SK-N-SH (cell line): Measurements from ENCODE around the gene MME. TPM values are rescaled to one million over a fixed set of nuclear protein-coding genes. Genes with fewer than 3 reads are reported as not detected.

Source experiments
- CTCF ChIA-PET: fragments of 300-600, 350-600 bp; formaldehyde crosslinking; extraction: SDS; loops from one replicate; lab custom pipeline; 2021; lab: Yijun Ruan, JAX
- POLR2A ChIA-PET: fragments of 350-600 bp; sonication (Branson Sonifier 250); formaldehyde crosslinking; extraction: SDS; loops from one replicate; lab custom pipeline; 2020; ENCODE audit warnings: antibody characterized with exemption, inconsistent platforms; lab: Yijun Ruan, JAX
- DNase-seq: peaks from one replicate; pipeline ENCODE4 v3.0.0; 2012
- H2AFZ ChIP-seq: fragments of 200-600 bp; sonication (generic); 2 replicates; pipeline ENCODE4 v1.8.1; 2016; ENCODE audit warnings: antibody characterized with exemption, mild to moderate bottlenecking, low read depth
- H3F3A ChIP-seq: fragments of 200-600 bp; sonication (generic); replicated peaks from 2 replicates; pipeline ENCODE3; 2016; ENCODE audit warnings: antibody characterized with exemption, mild to moderate bottlenecking; ENCODE audit not compliant: insufficient read depth
- H3K27ac ChIP-seq, 2 experiments: fragments of 200-500 bp in 1 of 2; fragments of 200-600 bp in 1 of 2; sonication (Bioruptor generic) in 1 of 2; sonication (generic), shearing (Covaris generic) in 1 of 2; 2 replicates each; pipeline versions ENCODE4 v1.5.1 to v1.6.1; 2014 to 2016; ENCODE audit warnings: low read depth in 2 of 2, inconsistent platforms in 1 of 2, low read length in 1 of 2, mild to moderate bottlenecking in 1 of 2, mixed read lengths in 1 of 2
- H3K27me3 ChIP-seq: fragments of 200-600 bp; sonication (generic), shearing (Covaris generic); 2 replicates; pipeline ENCODE4 v1.6.1; 2016; ENCODE audit warnings: mixed run types; ENCODE audit not compliant: insufficient read depth
- H3K36me3 ChIP-seq, 2 experiments: fragments of 200-500 bp in 1 of 2; fragments of 200-600 bp in 1 of 2; sonication (Bioruptor generic) in 1 of 2; sonication (generic) in 1 of 2; replicated peaks in 1 of 2; 2 replicates each; pipeline versions ENCODE3 to v1.5.1; 2014 to 2016; ENCODE audit warnings: low read length in 1 of 2, mild to moderate bottlenecking in 1 of 2; ENCODE audit not compliant: insufficient read depth in 2 of 2, control insufficient read depth in 1 of 2
- H3K4me1 ChIP-seq, 2 experiments: fragments of 200-500 bp in 1 of 2; fragments of 200-600 bp in 1 of 2; sonication (Bioruptor generic) in 1 of 2; sonication (generic), shearing (Covaris generic) in 1 of 2; 2 replicates each; pipeline versions ENCODE4 v1.5.1 to v1.6.1; 2014 to 2016; ENCODE audit warnings: low read depth in 1 of 2, low read length in 1 of 2, mixed run types in 1 of 2; ENCODE audit not compliant: insufficient read depth in 2 of 2, control insufficient read depth in 1 of 2
- H3K4me2 ChIP-seq: fragments of 200-600 bp; sonication (generic), shearing (Covaris generic); 2 replicates; pipeline ENCODE4 v1.6.1; 2017; ENCODE audit warnings: mixed run types
- H3K4me3 ChIP-seq, 2 experiments: fragments of 200-500 bp in 1 of 2; fragments of 200-600 bp in 1 of 2; sonication (Bioruptor generic) in 1 of 2; sonication (generic), shearing (Covaris generic) in 1 of 2; 2 replicates each; pipeline versions ENCODE4 v1.5.1 to v1.8.1; 2014 to 2016; ENCODE audit warnings: low read depth in 2 of 2, inconsistent platforms in 1 of 2, low read length in 1 of 2, mild to moderate bottlenecking in 1 of 2, mixed read lengths in 1 of 2, moderate library complexity in 1 of 2
- H3K79me2 ChIP-seq: fragments of 200-600 bp; sonication (generic); 2 replicates; pipeline ENCODE4 v1.8.1; 2017; ENCODE audit warnings: mild to moderate bottlenecking; ENCODE audit not compliant: insufficient read depth
- H3K9ac ChIP-seq: fragments of 200-600 bp; sonication (generic); 2 replicates; pipeline ENCODE4 v1.6.1; 2017; ENCODE audit warnings: mixed run types
- H3K9me2 ChIP-seq: fragments of 200-600 bp; sonication (generic); 2 replicates; pipeline ENCODE4 v1.6.1; 2017; ENCODE audit warnings: mixed run types
- H3K9me3 ChIP-seq: fragments of 200-600 bp; sonication (generic); 2 replicates; pipeline ENCODE4 v1.6.1; 2017; ENCODE audit warnings: mixed run types, mild to moderate bottlenecking, moderate library complexity
- H4K20me1 ChIP-seq: fragments of 200-600 bp; sonication (generic); 2 replicates; pipeline ENCODE4 v1.6.1; 2017; ENCODE audit warnings: mild to moderate bottlenecking, mixed run types; ENCODE audit not compliant: insufficient read depth
- CHD2 ChIP-seq: fragments of 150-350 bp; IDR thresholded peaks from 2 replicates; pipeline ENCODE4 v1.6.1; 2018; ENCODE audit warnings: low read length; ENCODE audit not compliant: partially characterized antibody
- CTCF ChIP-seq: fragments of 200-600 bp; sonication (generic); IDR thresholded peaks from 2 replicates; pipeline ENCODE4 v1.6.1; 2017; ENCODE audit warnings: antibody characterized with exemption, mild to moderate bottlenecking, moderate library complexity
- ELF1 ChIP-seq: IDR thresholded peaks from 2 replicates; pipeline ENCODE4 v1.4.0; 2012
- EZH2phosphoT487 ChIP-seq: fragments of 200-600 bp; sonication (generic); IDR thresholded peaks from 2 replicates; pipeline ENCODE4 v1.6.1; 2017; ENCODE audit warnings: low read depth, mixed run types, mild to moderate bottlenecking, antibody characterized with exemption, moderate library complexity, borderline replicate concordance
- FOSL2 ChIP-seq: IDR thresholded peaks from 2 replicates; pipeline ENCODE4 v1.4.0; 2012; ENCODE audit warnings: low read depth, mild to moderate bottlenecking, moderate library complexity, borderline replicate concordance
- FOXM1 ChIP-seq: IDR thresholded peaks from 2 replicates; pipeline ENCODE4 v1.4.0; 2012; ENCODE audit warnings: low read depth, mild to moderate bottlenecking
- GABPA ChIP-seq: IDR thresholded peaks from 2 replicates; pipeline ENCODE4 v1.4.0; 2012; ENCODE audit warnings: low read depth, mild to moderate bottlenecking
- GATA2 ChIP-seq: sonication (generic); formaldehyde crosslinking; IDR thresholded peaks from 2 replicates; pipeline ENCODE4 v1.5.0; 2020; ENCODE audit warnings: mild to moderate bottlenecking, missing genetic modification reagents
- JUND ChIP-seq: IDR thresholded peaks from 2 replicates; pipeline ENCODE4 v1.4.0; 2012
- MXI1 ChIP-seq: IDR thresholded peaks from 2 replicates; pipeline ENCODE4 v1.6.1; 2012; ENCODE audit warnings: mild to moderate bottlenecking, low read depth, low read length, improper control_type of control experiment
- POLR2AphosphoS5 ChIP-seq: IDR thresholded peaks from 2 replicates; pipeline ENCODE4 v1.6.1; 2012; ENCODE audit warnings: low read depth, low read length
- RAD21 ChIP-seq: IDR thresholded peaks from 2 replicates; pipeline ENCODE4 v1.6.1; 2012; ENCODE audit warnings: mild to moderate bottlenecking, low read length
- RXRA ChIP-seq: IDR thresholded peaks from 2 replicates; pipeline ENCODE4 v1.4.0; 2012; ENCODE audit warnings: low read depth, mild to moderate bottlenecking, borderline replicate concordance
- SIN3A ChIP-seq: IDR thresholded peaks from 2 replicates; pipeline ENCODE4 v1.6.1; 2012; ENCODE audit warnings: low read depth, mild to moderate bottlenecking, low read length, moderate library complexity, borderline replicate concordance
- SMC3 ChIP-seq: IDR thresholded peaks from 2 replicates; pipeline ENCODE4 v1.6.1; 2012; ENCODE audit warnings: low read depth, low read length, improper control_type of control experiment
- TAF1 ChIP-seq: IDR thresholded peaks from 2 replicates; pipeline ENCODE4 v1.6.1; 2012; ENCODE audit warnings: low read depth, mild to moderate bottlenecking, low read length, moderate library complexity, borderline replicate concordance
- TEAD4 ChIP-seq: IDR thresholded peaks from 2 replicates; pipeline ENCODE4 v1.4.0; 2012; ENCODE audit warnings: mild to moderate bottlenecking, borderline replicate concordance; ENCODE audit not compliant: insufficient read depth
- YY1 ChIP-seq: IDR thresholded peaks from 2 replicates; pipeline ENCODE4 v1.4.0; 2012; ENCODE audit warnings: low read depth, mild to moderate bottlenecking
- polyA plus RNA-seq, 3 experiments: library from polyadenylated mRNA; depleted of rRNA; stranded (reverse); fragments of >200 nt; gene quantifications; 2 replicates each; pipeline ENCODE4 v1.2.3, GENCODE V29; 2012
- TF ChIP-seq, protein P1 (sequence below): IDR thresholded peaks from 2 replicates; pipeline ENCODE4; 2012
- TF ChIP-seq, protein P2 (sequence below): IDR thresholded peaks from 2 replicates; pipeline ENCODE4 v1.4.0; 2012; ENCODE audit warnings: low read depth

The MME gene
- polyA plus RNA-seq, 1 of the 3 experiments (the other 2 are of a cell fraction), result 167 TPM

- no peak overlapping the region for H3K4me3 ChIP-seq
- H3K36me3 ChIP-seq, result peaks cover 0 to 25% of the 10 kb centered on the region in 2 experiments
- CTCF ChIA-PET, result no interaction called here
- no peaks in the 10 kb centered on the region for H4K20me1 ChIP-seq
- POLR2A ChIA-PET, result no interaction called here
- H3K4me2 ChIP-seq, result no peak overlapping the region
- H3K4me1 ChIP-seq, result no peaks in the 10 kb centered on the region
- H3K9me2 ChIP-seq, result no peaks in the 10 kb centered on the region
- DNase-seq, result no peak
- H2AFZ ChIP-seq, result no peak overlapping the region
- no peak for TF ChIP-seq GATA2 (CRISPR knock-in tag)
- TF ChIP-seq FOSL2, result no peak
- TF ChIP-seq, protein P1, sequence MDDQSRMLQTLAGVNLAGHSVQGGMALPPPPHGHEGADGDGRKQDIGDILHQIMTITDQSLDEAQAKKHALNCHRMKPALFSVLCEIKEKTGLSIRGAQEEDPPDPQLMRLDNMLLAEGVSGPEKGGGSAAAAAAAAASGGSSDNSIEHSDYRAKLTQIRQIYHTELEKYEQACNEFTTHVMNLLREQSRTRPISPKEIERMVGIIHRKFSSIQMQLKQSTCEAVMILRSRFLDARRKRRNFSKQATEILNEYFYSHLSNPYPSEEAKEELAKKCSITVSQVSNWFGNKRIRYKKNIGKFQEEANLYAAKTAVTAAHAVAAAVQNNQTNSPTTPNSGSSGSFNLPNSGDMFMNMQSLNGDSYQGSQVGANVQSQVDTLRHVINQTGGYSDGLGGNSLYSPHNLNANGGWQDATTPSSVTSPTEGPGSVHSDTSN, result no peak
- TF ChIP-seq CTCF, result no peak
- no peak for TF ChIP-seq EZH2phosphoT487
- TF ChIP-seq GABPA, result no peak
- TF ChIP-seq ELF1, result no peak
- no peak for TF ChIP-seq FOXM1
- TF ChIP-seq, protein P2, sequence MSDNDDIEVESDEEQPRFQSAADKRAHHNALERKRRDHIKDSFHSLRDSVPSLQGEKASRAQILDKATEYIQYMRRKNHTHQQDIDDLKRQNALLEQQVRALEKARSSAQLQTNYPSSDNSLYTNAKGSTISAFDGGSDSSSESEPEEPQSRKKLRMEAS, result no peak
- TF ChIP-seq SIN3A, result no peak
- TF ChIP-seq RXRA, result no peak
- TF ChIP-seq YY1, result no peak
- no peak for TF ChIP-seq TEAD4
- TF ChIP-seq MXI1, result no peak
- no peak for TF ChIP-seq CHD2
- no peak for TF ChIP-seq RAD21
- no peak for TF ChIP-seq POLR2AphosphoS5
- no peak for TF ChIP-seq SMC3
- no peak for TF ChIP-seq JUND
- TF ChIP-seq TAF1, result no peak
- no peaks in the 10 kb centered on the region for H3K79me2 ChIP-seq
- no peak overlapping the region for H3K9ac ChIP-seq
- no peak overlapping the region for H3K27ac ChIP-seq
- H3K9me3 ChIP-seq, result no peaks in the 10 kb centered on the region
- no peaks in the 10 kb centered on the region for H3K27me3 ChIP-seq
- H3F3A ChIP-seq, result no peaks in the 10 kb centered on the region
These were observed 49.9 kb downstream of the MME start for GRCh38 chr3:155130001-155130400.
